WTC11 (cell line): ENCODE data around the gene TMEM185B.

Source experiments
- CBFB ChIP-seq: sonication (generic); formaldehyde crosslinking; IDR thresholded peaks from 2 replicates; pipeline ENCODE4 v1.8.1; 2022; ENCODE audit warnings: mild to moderate bottlenecking, low read depth, missing genetic modification reagents
- CTCF ChIP-seq: fragments of 200-600 bp; IDR thresholded peaks from 2 replicates; pipeline ENCODE4 v1.8.0; 2022; ENCODE audit warnings: antibody characterized with exemption
- NFYB ChIP-seq: sonication (generic); formaldehyde crosslinking; conservative IDR thresholded peaks from 2 replicates; pipeline ENCODE4 v1.8.0; 2022; ENCODE audit warnings: low read depth, missing genetic modification reagents
- NR1H2 ChIP-seq: sonication (generic); formaldehyde crosslinking; IDR thresholded peaks from 2 replicates; pipeline ENCODE4 v1.9.0; 2021; ENCODE audit warnings: mild to moderate bottlenecking, moderate library complexity, missing genetic modification reagents
- NR3C1 ChIP-seq: sonication (generic); formaldehyde crosslinking; conservative IDR thresholded peaks from 2 replicates; pipeline ENCODE4 v1.8.1; 2023; ENCODE audit warnings: low read depth, mild to moderate bottlenecking, missing genetic modification reagents
- SMAD3 ChIP-seq: sonication (generic); formaldehyde crosslinking; IDR thresholded peaks from 2 replicates; pipeline ENCODE4 v1.8.0; 2022; ENCODE audit warnings: missing genetic modification reagents, mild to moderate bottlenecking, borderline replicate concordance
- TP53 ChIP-seq: sonication (generic); formaldehyde crosslinking; IDR thresholded peaks from 2 replicates; pipeline ENCODE4 v1.8.1; 2023; ENCODE audit warnings: mild to moderate bottlenecking, missing genetic modification reagents
- ZNF219 ChIP-seq: sonication (generic); formaldehyde crosslinking; IDR thresholded peaks from 2 replicates; pipeline ENCODE4 v1.8.0; 2023; ENCODE audit warnings: missing genetic modification reagents, mild to moderate bottlenecking, borderline replicate concordance
- TF ChIP-seq, protein P1 (sequence below): fragments of 250-450 bp; sonication (Bioruptor Pico); IDR thresholded peaks from 2 replicates; pipeline ENCODE4 v1.9.0; 2021; ENCODE audit warnings: mild to moderate bottlenecking

GRCh38 chr2:120223034-120223912 is at the start of gene TMEM185B:
- no peak for TF ChIP-seq CTCF
- TF ChIP-seq CBFB (CRISPR knock-in tag) = peak; percentile 99
- peak; percentile 68 for TF ChIP-seq NFYB
- TF ChIP-seq NR1H2 (CRISPR knock-in tag) = no peak; the same call in 1 of the 2 replicates
- peak; percentile 97 for TF ChIP-seq ZNF219 (CRISPR knock-in tag)
- TF ChIP-seq SMAD3 = peak; percentile 97
- peak; percentile 96; the same call in 1 of the 2 replicates for TF ChIP-seq NR3C1 (CRISPR knock-in tag)
- TF ChIP-seq TP53 (CRISPR knock-in tag) = peak; percentile 100
- TF ChIP-seq, protein P1, sequence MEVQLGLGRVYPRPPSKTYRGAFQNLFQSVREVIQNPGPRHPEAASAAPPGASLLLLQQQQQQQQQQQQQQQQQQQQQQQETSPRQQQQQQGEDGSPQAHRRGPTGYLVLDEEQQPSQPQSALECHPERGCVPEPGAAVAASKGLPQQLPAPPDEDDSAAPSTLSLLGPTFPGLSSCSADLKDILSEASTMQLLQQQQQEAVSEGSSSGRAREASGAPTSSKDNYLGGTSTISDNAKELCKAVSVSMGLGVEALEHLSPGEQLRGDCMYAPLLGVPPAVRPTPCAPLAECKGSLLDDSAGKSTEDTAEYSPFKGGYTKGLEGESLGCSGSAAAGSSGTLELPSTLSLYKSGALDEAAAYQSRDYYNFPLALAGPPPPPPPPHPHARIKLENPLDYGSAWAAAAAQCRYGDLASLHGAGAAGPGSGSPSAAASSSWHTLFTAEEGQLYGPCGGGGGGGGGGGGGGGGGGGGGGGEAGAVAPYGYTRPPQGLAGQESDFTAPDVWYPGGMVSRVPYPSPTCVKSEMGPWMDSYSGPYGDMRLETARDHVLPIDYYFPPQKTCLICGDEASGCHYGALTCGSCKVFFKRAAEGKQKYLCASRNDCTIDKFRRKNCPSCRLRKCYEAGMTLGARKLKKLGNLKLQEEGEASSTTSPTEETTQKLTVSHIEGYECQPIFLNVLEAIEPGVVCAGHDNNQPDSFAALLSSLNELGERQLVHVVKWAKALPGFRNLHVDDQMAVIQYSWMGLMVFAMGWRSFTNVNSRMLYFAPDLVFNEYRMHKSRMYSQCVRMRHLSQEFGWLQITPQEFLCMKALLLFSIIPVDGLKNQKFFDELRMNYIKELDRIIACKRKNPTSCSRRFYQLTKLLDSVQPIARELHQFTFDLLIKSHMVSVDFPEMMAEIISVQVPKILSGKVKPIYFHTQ (CRISPR knock-in tag) = no peak
